ENCODE measurements around the gene MAT2A. TPM values are rescaled to one million over a fixed set of nuclear protein-coding genes. Genes with fewer than 3 reads are reported as not detected.
"Not testable (repeated sequence)": the region's sequence is repeated elsewhere in the genome, so short reads cannot be mapped to it uniquely, and the experiment has no call there.

Gene MAT2A
- total RNA-seq, 1 experiment from 2014 or later, result 57.6 TPM

DNA sequence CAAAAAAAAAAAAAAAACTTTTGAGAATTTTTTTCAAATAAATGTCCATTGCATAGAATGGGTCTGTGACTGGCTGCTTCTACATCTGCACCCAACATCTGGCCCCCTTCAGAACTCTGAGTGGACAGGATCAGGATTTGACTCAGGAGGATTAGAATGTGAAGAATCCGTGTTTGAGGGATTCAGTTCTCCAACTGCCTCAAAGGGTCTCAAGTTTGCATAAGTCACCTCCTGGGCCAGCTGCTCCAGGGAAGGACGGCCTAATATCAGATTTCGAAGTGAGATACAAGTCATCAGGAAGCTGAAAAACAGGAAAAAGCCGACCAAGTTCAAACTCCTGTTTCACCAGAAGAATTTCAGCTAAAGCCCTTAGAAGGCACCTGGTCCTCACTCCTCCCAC, 10.9 kb downstream of the MAT2A start:
- DNase-seq, result no peak
- H3K36me3 ChIP-seq (replicated peaks; ENCODE audit: control insufficient read depth, insufficient read depth, low read length), result peaks cover 33% of the 10 kb centered on the region
- H3K27me3 ChIP-seq (ENCODE audit: control insufficient read depth, insufficient read depth, low read length), result no peaks in the 10 kb centered on the region

DNA sequence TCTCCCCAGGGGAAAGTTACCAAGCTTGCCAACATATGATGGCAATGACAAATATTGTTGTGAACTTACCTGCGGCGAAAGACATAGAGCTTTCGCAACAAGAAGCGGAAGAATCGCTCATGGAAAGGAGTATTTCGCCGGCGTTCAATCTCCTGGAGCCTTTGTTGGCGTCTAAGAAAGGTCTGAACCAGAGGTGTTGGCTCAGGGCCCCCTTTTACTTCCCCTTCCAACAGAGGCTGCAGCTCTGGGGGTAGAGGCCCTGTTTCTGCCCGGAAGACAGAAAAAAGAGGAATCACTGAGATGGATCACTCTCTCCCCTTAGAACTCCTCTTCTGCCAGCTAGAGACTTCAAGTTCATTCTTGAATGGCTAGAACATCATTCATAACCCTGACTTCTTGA, 11.5 kb downstream of the MAT2A start:
- no peak overlapping the region for H3K4me3 ChIP-seq (ENCODE audit: insufficient read depth, low read depth, low read length)
- no peak for DNase-seq
- H3K36me3 ChIP-seq (replicated peaks; ENCODE audit: control insufficient read depth, insufficient read depth, low read length), result peaks cover 38% of the 10 kb centered on the region
- no peaks in the 10 kb centered on the region for H3K27me3 ChIP-seq (ENCODE audit: control insufficient read depth, insufficient read depth, low read length)

More for the DNA sequence above, 10.9 kb downstream of the MAT2A start:
- no peak overlapping the region for H3K4me3 ChIP-seq (ENCODE audit: insufficient read depth, low read depth, low read length)

- H3K36me3 ChIP-seq (replicated peaks; ENCODE audit: control insufficient read depth, insufficient read depth, low read length), result peaks cover 40% of the 10 kb centered on the region
- DNase-seq, result peak; percentile 75
Observed at GRCh38 chr2:85551698-85552678, 13.0 kb downstream of the MAT2A start.

DNA sequence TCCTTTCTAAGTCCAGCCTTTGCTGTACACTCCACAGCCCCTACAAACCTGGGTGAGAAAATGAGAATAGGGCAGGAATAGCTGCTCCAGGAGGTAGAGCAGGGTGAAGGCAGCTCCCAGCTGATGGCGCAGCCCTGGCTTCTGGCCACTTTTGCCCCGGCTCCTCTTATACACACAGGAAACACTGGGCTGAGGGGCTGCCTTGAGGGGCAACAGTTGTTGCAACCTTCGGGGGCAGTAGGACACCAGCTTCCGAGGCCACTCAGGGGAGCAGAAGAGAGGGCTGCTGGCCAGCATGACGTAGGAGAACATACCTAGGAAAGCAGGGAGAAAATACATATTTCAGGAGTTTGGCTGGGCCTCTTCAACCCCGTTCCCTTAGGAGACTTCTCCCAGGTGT, 14.2 kb downstream of the MAT2A start:
- H3K4me3 ChIP-seq (ENCODE audit: insufficient read depth, low read depth, low read length), result no peak overlapping the region
- no peaks in the 10 kb centered on the region for H3K27me3 ChIP-seq (ENCODE audit: control insufficient read depth, insufficient read depth, low read length)
- no peak for DNase-seq
- H3K36me3 ChIP-seq (replicated peaks; ENCODE audit: control insufficient read depth, insufficient read depth, low read length), result peaks cover 41% of the 10 kb centered on the region

More at GRCh38 chr2:85551698-85552678, 13.0 kb downstream of the MAT2A start:
- Histone ChIP-seq H3K4me3 (ENCODE audit: insufficient read depth, low read depth, low read length) (no peak overlapping the region), H3K27me3 (ENCODE audit: control insufficient read depth, insufficient read depth, low read length) (no peaks in the 10 kb centered on the region)

DNA sequence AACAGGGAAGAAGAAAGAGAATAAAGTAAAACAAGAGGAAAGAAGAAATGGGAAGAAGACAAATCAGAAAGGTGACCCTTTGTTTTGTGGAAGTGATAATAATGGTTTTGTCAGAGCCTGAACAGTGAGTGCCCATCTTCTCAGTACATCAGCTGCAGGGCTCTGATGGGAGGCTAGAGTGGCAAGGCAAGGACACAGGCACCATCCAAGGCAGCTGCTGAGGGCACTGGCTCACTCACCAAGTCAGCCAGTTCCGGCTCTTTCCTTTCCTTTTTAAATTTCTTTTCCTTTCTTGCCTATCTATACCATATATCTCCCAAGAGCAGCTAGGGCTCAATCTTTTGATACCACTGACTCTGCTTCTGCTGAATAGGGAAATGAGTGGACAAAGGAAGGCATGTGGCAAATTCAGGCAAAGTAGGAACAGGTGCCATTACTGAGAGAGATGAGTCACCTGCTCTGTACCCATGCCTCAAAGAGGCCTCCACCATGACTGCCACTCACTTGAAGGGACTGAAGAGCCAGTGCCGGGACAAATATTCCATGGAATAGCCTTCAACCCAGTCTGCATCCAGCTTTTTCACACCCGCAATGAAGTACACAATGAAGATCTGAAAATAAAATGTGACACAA, 16.1 kb downstream of the MAT2A start:
- H3K36me3 ChIP-seq (replicated peaks; ENCODE audit: control insufficient read depth, insufficient read depth, low read length), result peaks cover 45% of the 10 kb centered on the region
- no peaks in the 10 kb centered on the region for H3K27me3 ChIP-seq (ENCODE audit: control insufficient read depth, insufficient read depth, low read length)
- no peak for DNase-seq
- H3K4me3 ChIP-seq (ENCODE audit: insufficient read depth, low read depth, low read length), result no peak overlapping the region

DNA sequence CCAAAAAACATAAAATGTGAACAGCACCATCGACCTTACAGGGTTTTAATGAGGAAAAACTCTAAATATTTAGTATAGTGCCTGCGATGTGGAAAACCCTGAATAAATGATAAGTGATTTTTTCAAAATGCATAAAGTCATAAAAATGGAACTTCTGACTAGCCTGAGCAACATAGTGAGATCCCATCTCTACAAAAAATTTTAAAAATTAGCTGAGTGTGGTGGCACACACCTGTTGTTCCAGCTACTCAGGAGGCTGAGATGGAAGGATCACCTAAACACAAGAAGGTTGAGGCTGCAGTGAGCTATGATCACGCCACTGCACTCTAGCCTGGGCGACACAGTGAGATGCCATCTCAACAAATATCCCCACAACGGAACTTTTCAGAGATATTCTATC, 18.2 kb downstream of the MAT2A start:
- Histone ChIP-seq H3K4me3 (ENCODE audit: insufficient read depth, low read depth, low read length) (no peak overlapping the region), H3K27me3 (ENCODE audit: control insufficient read depth, insufficient read depth, low read length) (no peaks in the 10 kb centered on the region), H3K36me3 (replicated peaks; ENCODE audit: control insufficient read depth, insufficient read depth, low read length) (peaks cover 32% of the 10 kb centered on the region)
- no peak for DNase-seq

DNA sequence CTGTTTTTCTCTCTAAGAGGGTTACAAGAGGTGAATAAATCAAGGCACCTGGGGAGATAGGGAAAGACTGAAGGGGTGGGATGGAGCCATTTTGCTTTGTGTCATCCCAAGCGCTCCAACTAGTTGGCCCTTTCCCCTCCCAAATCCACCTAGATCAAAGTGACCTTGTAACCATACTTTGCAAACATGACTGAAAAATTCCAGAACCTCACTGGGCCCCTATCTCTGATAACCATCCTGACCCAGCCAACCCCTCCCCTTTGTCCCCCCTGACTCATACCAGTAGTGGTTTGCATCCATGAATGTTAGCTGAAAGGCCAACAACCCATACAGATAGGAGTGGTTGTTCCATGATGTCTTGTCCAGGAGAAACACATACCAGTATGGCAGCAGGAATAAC, 19.2 kb downstream of the MAT2A start:
- DNase-seq, result no peak
- Histone ChIP-seq H3K4me3 (ENCODE audit: insufficient read depth, low read depth, low read length) (no peak overlapping the region), H3K36me3 (replicated peaks; ENCODE audit: control insufficient read depth, insufficient read depth, low read length) (peaks cover 23% of the 10 kb centered on the region), H3K27me3 (ENCODE audit: control insufficient read depth, insufficient read depth, low read length) (no peaks in the 10 kb centered on the region)

- Histone ChIP-seq H3K36me3 (replicated peaks; ENCODE audit: control insufficient read depth, insufficient read depth, low read length) (peaks cover 10% of the 10 kb centered on the region), H3K4me3 (ENCODE audit: insufficient read depth, low read depth, low read length) (peak overlapping the region; percentile 84)
- not testable (repeated sequence) for DNase-seq; H3K27me3 ChIP-seq (ENCODE audit: control insufficient read depth, insufficient read depth, low read length)
Observed at GRCh38 chr2:85560403-85560726, 21.4 kb downstream of the MAT2A start.

- no peak for DNase-seq
- Histone ChIP-seq H3K27me3 (ENCODE audit: control insufficient read depth, insufficient read depth, low read length) (no peaks in the 10 kb centered on the region), H3K36me3 (replicated peaks; ENCODE audit: control insufficient read depth, insufficient read depth, low read length) (peaks cover 10% of the 10 kb centered on the region)
Observed at GRCh38 chr2:85560812-85561279, 21.9 kb downstream of the MAT2A start.

DNA sequence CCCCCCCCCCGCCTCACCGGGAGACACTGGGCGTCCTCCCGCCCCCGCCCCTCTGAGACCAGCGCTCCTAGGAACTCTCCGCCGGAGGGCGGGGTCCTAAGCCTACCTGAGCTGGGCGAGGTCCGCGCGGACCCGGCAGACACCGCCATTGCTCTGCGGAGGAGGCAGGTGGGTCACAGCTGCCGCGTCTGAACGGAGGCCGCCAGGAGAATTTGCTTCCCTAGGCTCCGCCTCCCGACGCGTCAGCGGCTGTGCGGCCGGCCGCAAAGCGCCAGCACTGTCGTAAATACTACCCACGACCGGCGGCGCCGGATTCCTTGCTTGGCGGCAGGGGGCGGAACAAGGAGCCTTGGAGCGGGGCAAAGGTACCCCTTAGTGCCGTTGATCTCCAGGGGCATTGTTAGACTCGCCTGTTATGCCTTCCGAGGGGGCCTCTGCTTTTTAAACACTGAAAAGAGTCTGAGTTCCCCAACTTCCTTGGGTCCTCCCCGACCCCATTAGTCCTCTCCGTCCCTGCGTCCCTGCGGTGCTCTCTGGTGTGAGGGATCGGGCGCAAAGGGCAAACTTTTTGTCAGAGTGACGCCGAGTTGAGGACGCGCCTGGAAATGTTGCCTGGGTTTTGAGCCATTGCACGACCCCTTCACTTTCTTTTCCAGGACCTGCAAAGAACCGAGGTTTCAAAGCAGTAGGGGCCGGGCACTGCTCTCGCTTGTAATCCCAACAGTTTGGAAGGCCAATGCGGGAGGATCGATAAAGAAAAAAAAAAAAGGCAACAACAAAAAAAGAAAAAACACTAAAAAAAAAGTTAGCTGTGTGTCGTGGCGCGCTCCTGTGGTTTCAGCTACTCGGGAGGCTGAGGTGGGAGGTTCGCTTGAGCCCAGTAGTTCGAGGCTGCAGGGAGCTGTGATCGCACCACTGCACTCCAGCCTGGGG, 22.6 kb downstream of the MAT2A start, which contains the start of gene GGCX:
TSS of gene GGCX (minus strand) at position 214 of the 933 bp plus-strand sequence. CDS start at position 149, 65 bp downstream.
- H3K4me3 ChIP-seq (ENCODE audit: insufficient read depth, low read depth, low read length), result peak within 1 kb of the TSS; percentile 84
- H3K27me3 ChIP-seq (ENCODE audit: control insufficient read depth, insufficient read depth, low read length), result no peaks in the 10 kb centered on the region
- H3K36me3 ChIP-seq (replicated peaks; ENCODE audit: control insufficient read depth, insufficient read depth, low read length), result peaks cover 9% of the 10 kb centered on the region
- DNase-seq, result peak; percentile 96

More at GRCh38 chr2:85560812-85561279, 21.9 kb downstream of the MAT2A start:
- H3K4me3 ChIP-seq (ENCODE audit: insufficient read depth, low read depth, low read length), result peak overlapping the region; percentile 84

- H3K4me3 ChIP-seq (ENCODE audit: insufficient read depth, low read depth, low read length), result no peak overlapping the region
- no peaks in the 10 kb centered on the region for H3K27me3 ChIP-seq (ENCODE audit: control insufficient read depth, insufficient read depth, low read length)
- no peaks in the 10 kb centered on the region for H3K36me3 ChIP-seq (replicated peaks; ENCODE audit: control insufficient read depth, insufficient read depth, low read length)
- DNase-seq, result no peak
Observed at GRCh38 chr2:85564144-85564563, 25.2 kb downstream of the MAT2A start.

- H3K4me3 ChIP-seq (ENCODE audit: insufficient read depth, low read depth, low read length), result no peak overlapping the region
Observed at GRCh38 chr2:85566265-85566664, 27.3 kb downstream of the MAT2A start.

DNA sequence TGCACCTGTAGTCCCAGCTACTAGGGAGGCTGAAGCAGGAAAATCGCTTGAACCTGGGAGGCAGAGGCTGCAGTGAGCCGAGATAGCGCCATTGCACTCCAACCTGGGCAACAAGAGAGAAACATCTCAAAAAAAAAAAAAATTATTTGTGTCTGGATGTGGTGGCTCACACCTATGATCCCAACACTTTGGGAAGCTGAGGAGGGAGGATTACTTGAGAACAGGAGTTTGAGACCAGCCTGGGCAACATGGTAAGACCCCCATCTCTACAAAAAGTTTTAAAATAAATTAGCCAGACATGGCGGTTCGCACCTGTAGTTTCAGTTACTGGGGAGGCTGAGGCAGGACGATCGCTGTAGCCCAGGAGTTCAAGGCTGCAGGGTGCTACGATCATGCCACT, 36.8 kb downstream of the MAT2A start:
- Histone ChIP-seq H3K4me3 (ENCODE audit: insufficient read depth, low read depth, low read length) (no peak overlapping the region), H3K27me3 (ENCODE audit: control insufficient read depth, insufficient read depth, low read length) (peaks cover 7% of the 10 kb centered on the region), H3K36me3 (replicated peaks; ENCODE audit: control insufficient read depth, insufficient read depth, low read length) (no peaks in the 10 kb centered on the region)
- DNase-seq, result no peak

More at GRCh38 chr2:85566265-85566664, 27.3 kb downstream of the MAT2A start:
- no peak for DNase-seq
- Histone ChIP-seq H3K36me3 (replicated peaks; ENCODE audit: control insufficient read depth, insufficient read depth, low read length) (no peaks in the 10 kb centered on the region), H3K27me3 (ENCODE audit: control insufficient read depth, insufficient read depth, low read length) (peaks cover 11% of the 10 kb centered on the region)

DNA sequence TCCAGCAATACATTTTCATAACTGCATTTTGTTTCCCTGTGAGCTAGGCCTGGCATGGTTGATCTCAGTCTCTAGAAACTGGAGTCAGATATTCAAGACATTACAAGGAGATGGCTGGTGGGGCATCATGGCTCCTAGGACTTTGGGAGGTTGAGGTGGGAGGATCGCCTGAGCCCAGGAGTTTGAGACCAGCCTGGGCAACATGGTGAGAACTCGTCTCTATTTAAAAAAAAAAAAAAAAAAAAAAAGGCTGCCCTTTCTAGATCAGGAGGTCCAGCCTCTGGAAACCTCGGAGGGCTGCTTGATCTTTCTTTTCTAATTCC, 38.1 kb downstream of the MAT2A start:
- no peak overlapping the region for H3K4me3 ChIP-seq (ENCODE audit: insufficient read depth, low read depth, low read length)
- no peaks in the 10 kb centered on the region; the same call in 1 of the 2 replicates for H3K27me3 ChIP-seq (ENCODE audit: control insufficient read depth, insufficient read depth, low read length)
- H3K36me3 ChIP-seq (replicated peaks; ENCODE audit: control insufficient read depth, insufficient read depth, low read length), result no peaks in the 10 kb centered on the region
- no peak for DNase-seq

Measured in H7 (cell line).